Measurements from ENCODE around the gene FRYL.
A peak's percentile ranks its signal among the peaks of the same experiment; 100 is the strongest.

Gene FRYL

DNA sequence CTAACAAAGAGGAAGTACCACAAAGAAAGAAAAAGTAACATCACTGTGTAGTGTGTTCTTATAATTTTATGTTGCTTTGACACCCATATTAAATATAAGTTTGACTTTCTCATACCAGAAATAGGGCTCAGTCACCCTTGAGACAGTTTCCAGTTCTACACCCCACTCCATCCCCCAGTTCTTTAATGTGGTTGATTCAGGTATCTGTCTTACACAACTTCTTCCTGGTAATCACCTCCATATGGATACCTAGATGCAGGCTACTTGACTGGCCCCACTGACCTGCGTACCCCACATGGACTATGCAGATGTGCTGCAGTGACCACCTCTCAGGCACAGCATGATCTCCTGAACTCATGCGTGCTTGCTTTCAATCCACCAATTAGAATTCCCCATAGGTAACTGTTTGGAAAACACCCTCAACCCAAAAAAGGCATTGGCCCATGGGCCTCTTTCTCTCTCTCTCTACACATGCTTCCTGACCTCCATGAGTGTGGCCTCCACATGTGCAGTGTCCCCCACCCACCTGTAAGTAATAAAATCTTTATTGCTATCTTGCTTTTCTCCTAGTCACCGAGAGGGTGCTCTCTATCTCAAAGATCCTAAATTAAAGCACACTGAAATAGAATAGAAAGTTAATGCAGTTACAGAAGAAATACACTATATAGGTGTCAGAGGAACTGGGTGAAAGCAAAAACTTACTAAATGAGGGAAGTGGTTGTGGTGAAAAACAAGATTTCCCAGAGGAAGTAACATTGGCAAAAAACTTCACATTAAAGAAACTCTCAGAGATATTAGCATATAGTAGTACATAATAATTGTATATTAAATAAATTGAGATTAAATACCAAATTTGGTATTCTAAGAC, 191.6 kb downstream of the FRYL start:
- H3K9me3 ChIP-seq (ENCODE audit: control insufficient read depth, low read length), result no peaks in the 10 kb centered on the region
- H3K27ac ChIP-seq, result no peak overlapping the region
- H3K4me2 ChIP-seq (ENCODE audit: low read length), result no peak overlapping the region
- H3K9ac ChIP-seq, result no peak overlapping the region
- H2AFZ ChIP-seq, result no peak overlapping the region
- no peaks in the 10 kb centered on the region for H3K4me1 ChIP-seq
- no peak overlapping the region for H3K4me3 ChIP-seq (ENCODE audit: low read depth, low read length)
- H3K36me3 ChIP-seq (ENCODE audit: control insufficient read depth, insufficient read depth, low read length), result no peaks in the 10 kb centered on the region
- TF ChIP-seq, protein P1, sequence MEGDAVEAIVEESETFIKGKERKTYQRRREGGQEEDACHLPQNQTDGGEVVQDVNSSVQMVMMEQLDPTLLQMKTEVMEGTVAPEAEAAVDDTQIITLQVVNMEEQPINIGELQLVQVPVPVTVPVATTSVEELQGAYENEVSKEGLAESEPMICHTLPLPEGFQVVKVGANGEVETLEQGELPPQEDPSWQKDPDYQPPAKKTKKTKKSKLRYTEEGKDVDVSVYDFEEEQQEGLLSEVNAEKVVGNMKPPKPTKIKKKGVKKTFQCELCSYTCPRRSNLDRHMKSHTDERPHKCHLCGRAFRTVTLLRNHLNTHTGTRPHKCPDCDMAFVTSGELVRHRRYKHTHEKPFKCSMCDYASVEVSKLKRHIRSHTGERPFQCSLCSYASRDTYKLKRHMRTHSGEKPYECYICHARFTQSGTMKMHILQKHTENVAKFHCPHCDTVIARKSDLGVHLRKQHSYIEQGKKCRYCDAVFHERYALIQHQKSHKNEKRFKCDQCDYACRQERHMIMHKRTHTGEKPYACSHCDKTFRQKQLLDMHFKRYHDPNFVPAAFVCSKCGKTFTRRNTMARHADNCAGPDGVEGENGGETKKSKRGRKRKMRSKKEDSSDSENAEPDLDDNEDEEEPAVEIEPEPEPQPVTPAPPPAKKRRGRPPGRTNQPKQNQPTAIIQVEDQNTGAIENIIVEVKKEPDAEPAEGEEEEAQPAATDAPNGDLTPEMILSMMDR (IDR thresholded peaks at IDR 0.05), result no peak
- H3K27me3 ChIP-seq (ENCODE audit: control insufficient read depth, insufficient read depth, low read length), result no peaks in the 10 kb centered on the region
- no peaks in the 10 kb centered on the region for H3K79me2 ChIP-seq

DNA sequence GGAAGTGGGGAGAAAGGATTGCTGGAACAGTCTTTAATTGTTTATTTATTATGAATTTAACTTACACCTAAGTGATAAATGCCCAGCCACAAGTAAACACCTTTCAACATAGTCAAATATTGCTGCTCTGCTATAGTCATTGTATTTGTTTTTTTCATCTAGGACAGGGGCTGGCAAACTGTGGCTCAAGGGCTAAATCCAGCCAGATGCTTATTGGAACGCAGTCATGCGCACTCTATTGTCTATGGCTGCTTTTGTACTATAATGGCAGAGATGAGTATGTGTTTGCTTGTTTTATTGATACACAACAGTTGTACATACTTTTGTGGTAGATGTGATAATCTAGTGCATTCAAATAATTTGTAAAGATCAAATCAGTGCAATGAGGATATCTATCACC, 194.7 kb downstream of the FRYL start:
- Histone ChIP-seq H3K27me3 (ENCODE audit: control insufficient read depth, insufficient read depth, low read length) (no peaks in the 10 kb centered on the region), H3K4me2 (ENCODE audit: low read length) (no peak overlapping the region), H3K79me2 (no peaks in the 10 kb centered on the region), H2AFZ (no peak overlapping the region), H3K27ac (no peak overlapping the region), H3K36me3 (ENCODE audit: control insufficient read depth, insufficient read depth, low read length) (no peaks in the 10 kb centered on the region), H3K9ac (no peak overlapping the region), H3K4me3 (ENCODE audit: low read depth, low read length) (no peak overlapping the region), H3K4me1 (no peaks in the 10 kb centered on the region), H3K9me3 (ENCODE audit: control insufficient read depth, low read length) (no peaks in the 10 kb centered on the region)
- TF ChIP-seq, protein P1 (IDR thresholded peaks at IDR 0.05), result no peak

DNA sequence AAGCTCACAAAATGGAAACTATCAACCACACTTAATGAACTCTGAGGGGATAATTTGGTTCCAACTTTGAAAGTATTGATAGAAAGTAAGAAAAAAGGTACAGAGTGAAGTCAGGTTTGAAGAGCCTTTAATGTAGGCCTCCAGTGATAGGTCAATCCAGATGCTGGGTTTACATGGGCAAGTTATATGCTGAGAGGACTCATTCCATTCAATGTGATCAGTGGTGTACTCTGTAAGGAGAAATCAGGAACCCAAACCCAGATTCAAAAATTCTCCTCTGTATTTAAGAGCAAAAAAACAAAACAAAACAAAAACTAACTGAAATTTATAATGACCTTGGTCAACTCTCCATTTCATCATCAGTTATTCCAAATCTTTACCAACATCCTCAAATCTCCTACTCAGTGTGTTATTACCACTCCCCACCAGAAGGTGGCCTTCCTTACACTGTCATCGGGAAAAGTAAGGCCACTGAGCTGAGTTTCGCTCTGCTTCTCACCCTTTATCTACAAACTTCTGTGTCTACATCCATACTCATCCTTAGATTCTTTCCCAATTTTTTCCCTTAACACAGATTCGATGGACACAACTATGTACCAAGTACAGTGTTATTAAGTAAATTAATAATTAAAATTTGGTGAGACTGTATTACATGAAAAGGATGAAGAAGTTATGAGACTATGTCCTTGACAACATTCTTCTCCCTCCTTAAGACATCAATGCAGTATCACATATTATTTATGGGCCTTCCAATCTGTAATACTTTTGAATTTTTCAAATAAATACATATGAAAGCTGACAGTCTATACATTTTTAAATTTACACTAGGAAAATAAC, 201.7 kb downstream of the FRYL start:
- no peak overlapping the region for H3K4me3 ChIP-seq (ENCODE audit: low read depth, low read length)
- no peak overlapping the region for H3K27ac ChIP-seq
- H3K4me1 ChIP-seq, result no peaks in the 10 kb centered on the region
- H3K79me2 ChIP-seq, result no peaks in the 10 kb centered on the region
- H3K36me3 ChIP-seq (ENCODE audit: control insufficient read depth, insufficient read depth, low read length), result no peaks in the 10 kb centered on the region
- no peaks in the 10 kb centered on the region for H3K9me3 ChIP-seq (ENCODE audit: control insufficient read depth, low read length)
- H3K27me3 ChIP-seq (ENCODE audit: control insufficient read depth, insufficient read depth, low read length), result no peaks in the 10 kb centered on the region
- H2AFZ ChIP-seq, result no peak overlapping the region
- TF ChIP-seq, protein P1 (IDR thresholded peaks at IDR 0.05), result peak; percentile 74
- no peak overlapping the region for H3K9ac ChIP-seq
- no peak overlapping the region for H3K4me2 ChIP-seq (ENCODE audit: low read length)

- H3K9me3 ChIP-seq (ENCODE audit: control insufficient read depth, low read length), result no peaks in the 10 kb centered on the region
- no peak overlapping the region for H3K27ac ChIP-seq
- H3K4me3 ChIP-seq (ENCODE audit: low read depth, low read length), result no peak overlapping the region
- H2AFZ ChIP-seq, result no peak overlapping the region
- no peaks in the 10 kb centered on the region for H3K4me1 ChIP-seq
- no peaks in the 10 kb centered on the region for H3K36me3 ChIP-seq (ENCODE audit: control insufficient read depth, insufficient read depth, low read length)
- H3K27me3 ChIP-seq (ENCODE audit: control insufficient read depth, insufficient read depth, low read length), result no peaks in the 10 kb centered on the region
- no peaks in the 10 kb centered on the region for H3K79me2 ChIP-seq
- no peak overlapping the region for H3K9ac ChIP-seq
- TF ChIP-seq, protein P1 (IDR thresholded peaks at IDR 0.05), result no peak
- H3K4me2 ChIP-seq (ENCODE audit: low read length), result no peak overlapping the region
Observed at GRCh38 chr4:48575964-48576363, 204.1 kb downstream of the FRYL start.
